HepG2 (cell line): ENCODE measurements around the gene TRAPPC3. TPM values are rescaled to one million over a fixed set of nuclear protein-coding genes. Genes with fewer than 3 reads are reported as not detected.

Experiments
- CAMTA2 ChIP-seq: sonication (generic); formaldehyde crosslinking; IDR thresholded peaks from 2 replicates; pipeline ENCODE4 v1.4.0; 2020; ENCODE audit warnings: mild to moderate bottlenecking, missing genetic modification reagents, borderline replicate concordance
- CCAR2 ChIP-seq: fragments of 200-400 bp; formaldehyde crosslinking; optimal IDR thresholded peaks from 2 replicates; pipeline ENCODE3; 2018; ENCODE audit warnings: low read depth, mild to moderate bottlenecking, low read length, moderate library complexity
- GTF3A ChIP-seq: sonication (generic); formaldehyde crosslinking; conservative IDR thresholded peaks from 2 replicates; pipeline ENCODE4 v1.4.0; 2020; ENCODE audit warnings: mild to moderate bottlenecking, missing genetic modification reagents
- IKZF4 ChIP-seq: sonication (generic); formaldehyde crosslinking; IDR thresholded peaks from 2 replicates; pipeline ENCODE4 v1.5.1; 2020; ENCODE audit warnings: borderline replicate concordance, mild to moderate bottlenecking, low read depth, missing genetic modification reagents; ENCODE audit errors: not compliant biosample characterization
- MIXL1 ChIP-seq: IDR thresholded peaks from 2 replicates; pipeline ENCODE4 v1.6.1; 2016
- NFYB ChIP-seq: sonication (generic); formaldehyde crosslinking; IDR thresholded peaks from 2 replicates; pipeline ENCODE4 v1.4.0; 2020; ENCODE audit warnings: missing genetic modification reagents
- RERE ChIP-seq: IDR thresholded peaks from 2 replicates; pipeline ENCODE4 v1.6.1; 2016; ENCODE audit warnings: low read depth, missing genetic modification reagents, missing compliant biosample characterization
- SIX1 ChIP-seq: sonication (generic); formaldehyde crosslinking; IDR thresholded peaks from 2 replicates; pipeline ENCODE4 v1.4.0; 2020; ENCODE audit warnings: missing genetic modification reagents, borderline replicate concordance
- ZNF605 ChIP-seq: sonication (generic); formaldehyde crosslinking; IDR thresholded peaks from 2 replicates; pipeline ENCODE4 v1.8.0; 2022; ENCODE audit warnings: mild to moderate bottlenecking, missing genetic modification reagents
- ZNF7 ChIP-seq: IDR thresholded peaks from 2 replicates; pipeline ENCODE4 v1.6.1; 2016; ENCODE audit warnings: missing biosample characterization, missing genetic modification reagents
- ZNF841 ChIP-seq: sonication (generic); formaldehyde crosslinking; IDR thresholded peaks from 2 replicates; pipeline ENCODE4 v1.8.1; 2023; ENCODE audit warnings: missing genetic modification reagents, borderline replicate concordance
- ZSCAN25 ChIP-seq: sonication (generic); formaldehyde crosslinking; IDR thresholded peaks from 2 replicates; pipeline ENCODE4 v1.8.0; 2022; ENCODE audit warnings: mild to moderate bottlenecking, missing genetic modification reagents
- polyA plus RNA-seq, 8 experiments: library from polyadenylated mRNA; depleted of rRNA in 3 of 8; stranded (reverse) in 7 of 8; unstranded in 1 of 8; fragments of >200 nt; fragmentation: Illumina TruSeq in 4 of 8; extraction: Trizol in 4 of 8; gene quantifications; 2 replicates each; pipeline versions ENCODE4 v1.2.1 to v1.2.3, GENCODE V29; 2011 to 2016; ENCODE audit warnings: low read depth in 4 of 8, missing spikeins in 1 of 8, mixed read lengths in 1 of 8; ENCODE audit not compliant: insufficient read depth in 1 of 8
- total RNA-seq, 5 experiments: library from RNA; depleted of rRNA; stranded (reverse); fragments of >200 nt; fragmentation: Illumina TruSeq; extraction: Trizol; gene quantifications; 2 replicates each; pipeline ENCODE4 v1.2.3, GENCODE V29; 2016; ENCODE audit warnings: low read depth in 1 of 5
- TF ChIP-seq, protein P1 (sequence below): sonication (generic); formaldehyde crosslinking; IDR thresholded peaks from 2 replicates; pipeline ENCODE4 v1.5.0; 2020; ENCODE audit warnings: mild to moderate bottlenecking, missing genetic modification reagents
- TF ChIP-seq, protein P2 (sequence below): sonication (generic); formaldehyde crosslinking; IDR thresholded peaks from 2 replicates; pipeline ENCODE4 v1.9.0; 2021; ENCODE audit warnings: missing genetic modification reagents, borderline replicate concordance
- TF ChIP-seq, protein P3 (sequence below): sonication (generic); formaldehyde crosslinking; IDR thresholded peaks from 2 replicates; pipeline ENCODE4 v1.4.0; 2020; ENCODE audit warnings: missing genetic modification reagents, borderline replicate concordance

The TRAPPC3 gene
- total and polyA plus RNA-seq, 2 of the 13 experiments (the other 11 are each of a cell fraction or from before 2014, with no cell fraction given), result 53.7 to 62.4 TPM

DNA sequence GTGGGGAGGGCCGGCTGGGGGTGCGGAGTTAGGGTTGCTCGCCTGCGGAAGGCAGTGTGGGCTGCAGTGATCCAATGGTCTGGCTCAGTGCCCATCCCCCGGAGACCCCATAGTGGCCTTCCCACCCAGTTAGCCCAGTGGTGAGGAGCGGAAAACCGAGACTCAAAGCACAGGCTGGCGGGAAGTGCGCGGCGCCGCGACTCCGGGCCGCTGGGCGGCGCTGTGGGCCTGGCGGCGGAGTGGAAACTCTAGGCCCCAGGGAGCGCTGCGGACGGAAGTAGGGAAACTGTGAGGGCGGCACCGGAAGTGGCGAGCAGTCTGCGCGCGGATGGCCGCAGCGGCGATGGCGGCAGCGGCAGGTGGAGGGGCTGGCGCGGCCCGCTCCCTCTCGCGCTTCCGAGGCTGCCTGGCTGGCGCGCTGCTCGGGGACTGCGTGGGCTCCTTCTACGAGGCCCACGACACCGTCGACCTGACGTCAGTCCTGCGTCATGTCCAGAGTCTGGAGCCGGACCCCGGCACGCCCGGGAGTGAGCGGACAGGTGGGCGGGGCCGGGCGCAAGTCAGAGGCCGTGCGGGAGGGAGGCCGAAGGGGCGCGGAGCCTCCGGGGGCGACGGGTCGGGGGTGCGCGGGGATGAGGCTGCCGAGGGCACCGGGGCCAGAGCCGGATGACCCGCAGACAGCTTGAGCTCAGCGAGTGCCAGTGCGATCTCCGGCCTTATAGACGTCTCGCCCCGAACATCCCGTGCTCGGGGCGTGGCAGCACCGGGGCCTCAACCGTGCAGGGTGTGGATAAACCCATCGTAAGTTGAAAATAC lies 60.5 kb downstream of the TRAPPC3 start, which contains the start of gene ADPRS (continued):
- TF ChIP-seq SIX1 (CRISPR knock-in tag) (0 out of 2 replicates have a peak, but pooled peaks have one; percentile 24), MIXL1 (CRISPR knock-in tag) (peak; percentile 72), RERE (CRISPR knock-in tag) (peak; percentile 74; the same call in 1 of the 2 replicates), ZNF841 (CRISPR knock-in tag) (no peak), CAMTA2 (CRISPR knock-in tag) (peak; percentile 23; the same call in 1 of the 2 replicates), NFYB (peak; percentile 47; the same call in 1 of the 2 replicates), ZSCAN25 (peak; percentile 1; the same call in 1 of the 2 replicates), IKZF4 (CRISPR knock-in tag) (peak; percentile 26), ZNF605 (peak; percentile 57; the same call in 1 of the 2 replicates), ZNF7 (CRISPR knock-in tag) (no peak), GTF3A (CRISPR knock-in tag) (0 out of 2 replicates have a peak, but pooled peaks have one; percentile 39), CCAR2 (no peak)
- TF ChIP-seq, protein P1, sequence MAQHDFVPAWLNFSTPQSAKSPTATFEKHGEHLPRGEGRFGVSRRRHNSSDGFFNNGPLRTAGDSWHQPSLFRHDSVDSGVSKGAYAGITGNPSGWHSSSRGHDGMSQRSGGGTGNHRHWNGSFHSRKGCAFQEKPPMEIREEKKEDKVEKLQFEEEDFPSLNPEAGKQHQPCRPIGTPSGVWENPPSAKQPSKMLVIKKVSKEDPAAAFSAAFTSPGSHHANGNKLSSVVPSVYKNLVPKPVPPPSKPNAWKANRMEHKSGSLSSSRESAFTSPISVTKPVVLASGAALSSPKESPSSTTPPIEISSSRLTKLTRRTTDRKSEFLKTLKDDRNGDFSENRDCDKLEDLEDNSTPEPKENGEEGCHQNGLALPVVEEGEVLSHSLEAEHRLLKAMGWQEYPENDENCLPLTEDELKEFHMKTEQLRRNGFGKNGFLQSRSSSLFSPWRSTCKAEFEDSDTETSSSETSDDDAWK (CRISPR knock-in tag), result no peak
- TF ChIP-seq, protein P2, sequence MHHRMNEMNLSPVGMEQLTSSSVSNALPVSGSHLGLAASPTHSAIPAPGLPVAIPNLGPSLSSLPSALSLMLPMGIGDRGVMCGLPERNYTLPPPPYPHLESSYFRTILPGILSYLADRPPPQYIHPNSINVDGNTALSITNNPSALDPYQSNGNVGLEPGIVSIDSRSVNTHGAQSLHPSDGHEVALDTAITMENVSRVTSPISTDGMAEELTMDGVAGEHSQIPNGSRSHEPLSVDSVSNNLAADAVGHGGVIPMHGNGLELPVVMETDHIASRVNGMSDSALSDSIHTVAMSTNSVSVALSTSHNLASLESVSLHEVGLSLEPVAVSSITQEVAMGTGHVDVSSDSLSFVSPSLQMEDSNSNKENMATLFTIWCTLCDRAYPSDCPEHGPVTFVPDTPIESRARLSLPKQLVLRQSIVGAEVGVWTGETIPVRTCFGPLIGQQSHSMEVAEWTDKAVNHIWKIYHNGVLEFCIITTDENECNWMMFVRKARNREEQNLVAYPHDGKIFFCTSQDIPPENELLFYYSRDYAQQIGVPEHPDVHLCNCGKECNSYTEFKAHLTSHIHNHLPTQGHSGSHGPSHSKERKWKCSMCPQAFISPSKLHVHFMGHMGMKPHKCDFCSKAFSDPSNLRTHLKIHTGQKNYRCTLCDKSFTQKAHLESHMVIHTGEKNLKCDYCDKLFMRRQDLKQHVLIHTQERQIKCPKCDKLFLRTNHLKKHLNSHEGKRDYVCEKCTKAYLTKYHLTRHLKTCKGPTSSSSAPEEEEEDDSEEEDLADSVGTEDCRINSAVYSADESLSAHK (CRISPR knock-in tag), result no peak; the same call in 1 of the 2 replicates
- TF ChIP-seq, protein P3, sequence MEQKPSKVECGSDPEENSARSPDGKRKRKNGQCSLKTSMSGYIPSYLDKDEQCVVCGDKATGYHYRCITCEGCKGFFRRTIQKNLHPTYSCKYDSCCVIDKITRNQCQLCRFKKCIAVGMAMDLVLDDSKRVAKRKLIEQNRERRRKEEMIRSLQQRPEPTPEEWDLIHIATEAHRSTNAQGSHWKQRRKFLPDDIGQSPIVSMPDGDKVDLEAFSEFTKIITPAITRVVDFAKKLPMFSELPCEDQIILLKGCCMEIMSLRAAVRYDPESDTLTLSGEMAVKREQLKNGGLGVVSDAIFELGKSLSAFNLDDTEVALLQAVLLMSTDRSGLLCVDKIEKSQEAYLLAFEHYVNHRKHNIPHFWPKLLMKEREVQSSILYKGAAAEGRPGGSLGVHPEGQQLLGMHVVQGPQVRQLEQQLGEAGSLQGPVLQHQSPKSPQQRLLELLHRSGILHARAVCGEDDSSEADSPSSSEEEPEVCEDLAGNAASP (CRISPR knock-in tag), result peak; percentile 76; the same call in 1 of the 2 replicates
